NT2/D1 (cell line): Measurements from ENCODE around the gene CNGB1.

ENCODE experiments used
- SUZ12 ChIP-seq: IDR thresholded peaks from 2 replicates; pipeline ENCODE4 v1.6.1; 2011; ENCODE audit not compliant: insufficient read length, insufficient read depth; ENCODE audit errors: extremely low read depth
- YY1 ChIP-seq: IDR thresholded peaks from 2 replicates; pipeline ENCODE4 v1.6.1; 2011; ENCODE audit not compliant: insufficient read length, insufficient read depth

- TF ChIP-seq SUZ12, result no peak
- TF ChIP-seq YY1, result no peak
These were observed 54.0 kb downstream of the CNGB1 start for GRCh38 chr16:57916735-57917438.
